Measurements from ENCODE around the gene IFI44.

IFI44 gene

DNA sequence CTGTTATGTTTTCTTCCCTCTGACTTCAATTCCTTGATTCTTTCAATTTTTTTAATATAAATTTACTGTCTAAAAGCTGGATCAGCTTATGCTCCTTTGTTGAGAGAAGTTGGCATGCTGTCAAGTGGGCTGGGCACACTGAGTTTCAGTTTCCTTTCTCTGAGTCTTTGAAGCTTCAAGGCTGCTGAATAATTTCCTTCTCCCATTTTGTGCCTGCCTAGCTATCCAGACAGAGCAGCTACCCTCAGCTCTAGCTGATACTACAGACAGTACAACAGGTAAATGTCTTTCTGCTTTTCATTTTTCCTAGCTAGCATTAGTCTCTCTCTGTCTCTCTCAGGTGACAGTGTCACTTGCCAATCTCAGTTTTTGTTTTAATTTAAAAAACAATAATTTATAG is at the start of gene IFI44:
Gene IFI44, plus strand, starts transcription at position 204 of the 400 bp plus-strand sequence. CDS start 365 bp downstream, outside the sequence.
- Histone ChIP-seq H3K4me3 (no peak within 1 kb of the TSS), H3K36me3 (replicated peaks) (no peaks in the 10 kb centered on the region), H3K9me3 (no peaks in the 10 kb centered on the region), H3K4me1 (no peaks in the 10 kb centered on the region), H3K27me3 (ENCODE audit: low read depth) (peaks cover 7% of the 10 kb centered on the region; the same call in 1 of the 2 replicates)
- in situ Hi-C loops (cut with MboI; ENCODE audit: low sequenced_read_pairs), result no loop called here
- DNase-seq (ENCODE audit: low spot score in 2 of 2), result no peak

DNA sequence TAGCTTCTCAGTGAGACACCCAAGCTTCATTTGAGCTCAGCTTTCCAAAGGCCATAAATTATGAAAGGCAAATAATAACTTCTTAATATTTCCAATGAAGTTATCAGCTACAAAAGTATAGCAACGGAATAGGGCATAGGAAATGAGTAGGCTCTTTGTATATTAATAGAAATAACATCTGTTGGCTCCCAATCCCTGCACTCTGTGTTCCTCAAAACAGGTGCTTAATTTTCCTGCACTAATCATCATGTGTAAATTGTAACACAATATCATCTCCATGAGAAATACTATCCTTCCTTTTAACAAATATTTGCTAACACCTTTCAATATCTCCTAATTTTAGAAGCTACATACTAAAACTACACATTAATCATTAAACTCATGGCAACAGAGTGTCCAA is 48.6 kb upstream of the IFI44 start:
- in situ Hi-C loops (cut with MboI; ENCODE audit: low sequenced_read_pairs), result loop anchor here (10.0 kb wide), 1 partner anchor 466 kb away; no protein-coding TSS in a partner anchor
- Histone ChIP-seq H3K4me1 (no peaks in the 10 kb centered on the region), H3K9me3 (no peaks in the 10 kb centered on the region), H3K36me3 (replicated peaks) (no peaks in the 10 kb centered on the region), H3K27me3 (ENCODE audit: low read depth) (no peaks in the 10 kb centered on the region), H3K4me3 (no peak overlapping the region)
- no peak for DNase-seq (ENCODE audit: low spot score in 2 of 2)

DNA sequence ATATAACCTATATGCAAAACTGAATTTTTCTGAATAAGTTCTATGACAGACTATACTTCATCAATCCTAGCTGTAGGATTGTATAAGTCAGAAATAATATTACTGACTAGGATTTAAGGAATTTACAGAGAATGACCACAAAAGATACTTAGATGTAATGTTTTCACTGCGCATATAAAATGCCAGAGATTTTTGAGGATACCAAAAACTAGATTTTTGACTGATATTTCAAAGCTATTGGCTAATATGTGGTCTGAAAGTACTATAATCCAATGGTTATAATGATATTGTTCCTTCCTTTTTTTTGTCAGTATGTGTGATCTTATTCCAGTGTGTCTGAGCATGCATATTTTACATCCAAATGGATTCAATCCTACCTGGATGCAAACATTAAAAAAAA is 46.4 kb upstream of the IFI44 start:
- no peak for DNase-seq (ENCODE audit: low spot score in 2 of 2)
- Histone ChIP-seq H3K9me3 (no peaks in the 10 kb centered on the region), H3K36me3 (replicated peaks) (no peaks in the 10 kb centered on the region), H3K27me3 (ENCODE audit: low read depth) (no peaks in the 10 kb centered on the region), H3K4me1 (no peaks in the 10 kb centered on the region), H3K4me3 (no peak overlapping the region)
- in situ Hi-C loops (cut with MboI; ENCODE audit: low sequenced_read_pairs), result loop anchor here (10.0 kb wide), 1 partner anchor 468 kb away; no protein-coding TSS in a partner anchor

GRCh38 chr1:78604643-78605042 is 45.0 kb upstream of the IFI44 start:
- Histone ChIP-seq H3K27me3 (ENCODE audit: low read depth) (no peaks in the 10 kb centered on the region), H3K36me3 (replicated peaks) (no peaks in the 10 kb centered on the region), H3K4me3 (no peak overlapping the region), H3K4me1 (no peaks in the 10 kb centered on the region), H3K9me3 (no peaks in the 10 kb centered on the region)
- in situ Hi-C loops (cut with MboI; ENCODE audit: low sequenced_read_pairs), result loop anchor here (10.0 kb wide), 1 partner anchor 470 kb away; no protein-coding TSS in a partner anchor
- no peak for DNase-seq (ENCODE audit: low spot score in 2 of 2)

DNA sequence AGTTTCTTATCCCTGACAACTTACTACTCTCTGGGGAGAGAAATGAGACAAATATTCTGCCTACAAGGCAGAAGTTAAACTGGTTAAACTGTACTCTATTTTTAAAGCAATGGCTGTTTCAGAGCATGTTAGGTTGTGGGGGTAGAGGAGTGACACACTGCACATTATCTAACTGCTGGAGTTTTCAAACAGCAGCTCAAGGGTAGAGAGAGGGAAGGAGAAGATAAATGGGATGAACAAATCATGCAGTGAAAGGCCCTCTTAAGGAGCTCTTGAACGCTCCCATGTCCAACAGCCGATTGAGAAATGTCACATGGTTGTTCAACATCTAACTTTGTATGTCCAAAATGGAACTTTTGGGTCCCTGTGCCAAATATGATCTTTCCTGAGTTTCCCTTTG is 43.4 kb upstream of the IFI44 start:
- Histone ChIP-seq H3K27me3 (ENCODE audit: low read depth) (no peaks in the 10 kb centered on the region), H3K36me3 (replicated peaks) (no peaks in the 10 kb centered on the region), H3K9me3 (no peaks in the 10 kb centered on the region), H3K4me3 (no peak overlapping the region), H3K4me1 (no peaks in the 10 kb centered on the region)
- in situ Hi-C loops (cut with MboI; ENCODE audit: low sequenced_read_pairs), result loop anchor here (10.0 kb wide), 1 partner anchor 471 kb away; no protein-coding TSS in a partner anchor
- no peak for DNase-seq (ENCODE audit: low spot score in 2 of 2)

DNA sequence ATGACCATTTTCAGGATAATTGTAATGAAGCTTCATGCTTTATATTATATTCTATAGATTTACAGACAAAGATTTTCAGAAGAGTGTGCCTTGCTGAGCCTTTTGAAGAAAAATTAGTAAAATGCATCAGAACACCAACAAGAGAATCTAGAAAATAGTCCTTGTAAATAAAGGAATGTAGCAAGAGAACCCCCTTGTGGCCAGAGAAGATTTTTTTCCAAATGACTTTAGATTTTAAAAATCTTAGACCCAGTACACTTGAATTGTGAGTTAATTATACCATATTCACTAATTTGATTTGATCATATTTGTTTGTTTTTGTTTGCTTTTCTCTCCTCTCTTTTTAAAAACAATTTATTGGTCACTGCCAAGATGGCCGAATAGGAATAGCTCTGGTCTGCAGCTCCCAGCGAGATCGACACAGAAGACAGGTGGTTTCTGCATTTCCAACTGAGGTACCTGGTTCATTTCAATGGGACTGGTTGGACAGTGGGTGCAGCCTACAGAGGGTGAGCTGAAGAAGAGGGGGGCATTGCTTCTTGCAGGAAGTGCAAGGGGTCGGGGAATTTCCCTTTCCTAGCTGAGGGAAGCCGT is 42.2 kb upstream of the IFI44 start:
- in situ Hi-C loops (cut with MboI; ENCODE audit: low sequenced_read_pairs), result loop anchor here (10.0 kb wide), 1 partner anchor 473 kb away; no protein-coding TSS in a partner anchor
- Histone ChIP-seq H3K27me3 (ENCODE audit: low read depth) (no peaks in the 10 kb centered on the region), H3K4me1 (no peaks in the 10 kb centered on the region), H3K9me3 (no peaks in the 10 kb centered on the region), H3K4me3 (no peak overlapping the region), H3K36me3 (replicated peaks) (no peaks in the 10 kb centered on the region)
- no peak for DNase-seq (ENCODE audit: low spot score in 2 of 2)

DNA sequence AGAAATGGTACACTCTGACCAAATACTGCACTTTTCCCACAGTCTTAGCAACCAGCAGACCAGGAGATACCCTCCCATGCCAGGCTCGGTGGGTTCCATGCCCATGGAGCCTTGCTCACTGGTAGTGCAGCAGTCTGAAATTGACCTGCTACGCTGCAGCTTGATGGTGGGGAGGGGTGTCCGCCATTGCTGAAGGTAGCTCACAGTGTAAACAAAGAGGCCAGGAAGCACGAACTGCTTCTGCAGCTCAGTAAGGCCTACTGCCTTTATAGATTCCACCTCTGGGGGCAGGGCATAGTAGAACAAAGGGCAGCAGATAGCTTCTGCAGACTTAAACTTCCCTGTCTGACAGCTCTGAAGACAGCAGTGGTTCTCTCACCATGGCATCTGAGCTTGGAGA is 41.7 kb upstream of the IFI44 start:
- Histone ChIP-seq H3K4me3 (no peak overlapping the region), H3K27me3 (ENCODE audit: low read depth) (no peaks in the 10 kb centered on the region), H3K36me3 (replicated peaks) (no peaks in the 10 kb centered on the region), H3K9me3 (no peaks in the 10 kb centered on the region), H3K4me1 (no peaks in the 10 kb centered on the region)
- no peak for DNase-seq (ENCODE audit: low spot score in 2 of 2)
- in situ Hi-C loops (cut with MboI; ENCODE audit: low sequenced_read_pairs), result loop anchor here (10.0 kb wide), 1 partner anchor 473 kb away; no protein-coding TSS in a partner anchor

DNA sequence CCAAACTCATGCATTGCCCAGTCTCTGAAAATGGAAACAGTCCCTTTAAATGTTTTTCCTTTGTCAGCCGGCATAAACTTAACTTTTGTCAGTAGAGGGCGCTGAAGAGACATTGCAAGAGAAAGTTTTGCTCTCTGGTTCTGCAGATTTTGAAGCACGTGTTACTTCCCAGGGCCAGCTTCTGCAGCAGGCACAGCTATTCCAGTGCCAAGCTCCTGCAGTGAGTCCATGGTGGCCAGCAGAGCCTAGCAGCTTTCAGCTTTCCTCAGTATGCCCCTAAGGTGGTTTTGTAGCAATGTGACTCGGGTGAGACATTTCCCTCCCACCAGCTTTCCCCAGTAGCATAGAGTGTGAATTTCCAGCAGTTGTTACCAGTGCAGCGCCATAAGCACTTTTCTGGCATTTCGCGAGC is 32.0 kb upstream of the IFI44 start:
- H3K9me3 ChIP-seq, result no peaks in the 10 kb centered on the region
- H3K36me3 ChIP-seq (replicated peaks), result no peaks in the 10 kb centered on the region
- no peak overlapping the region for H3K4me3 ChIP-seq
- in situ Hi-C loops (cut with MboI; ENCODE audit: low sequenced_read_pairs), result no loop called here
- peak; percentile 61 to 68 for DNase-seq (ENCODE audit: low spot score in 2 of 2)
- no peaks in the 10 kb centered on the region for H3K27me3 ChIP-seq (ENCODE audit: low read depth)
- H3K4me1 ChIP-seq, result no peaks in the 10 kb centered on the region

DNA sequence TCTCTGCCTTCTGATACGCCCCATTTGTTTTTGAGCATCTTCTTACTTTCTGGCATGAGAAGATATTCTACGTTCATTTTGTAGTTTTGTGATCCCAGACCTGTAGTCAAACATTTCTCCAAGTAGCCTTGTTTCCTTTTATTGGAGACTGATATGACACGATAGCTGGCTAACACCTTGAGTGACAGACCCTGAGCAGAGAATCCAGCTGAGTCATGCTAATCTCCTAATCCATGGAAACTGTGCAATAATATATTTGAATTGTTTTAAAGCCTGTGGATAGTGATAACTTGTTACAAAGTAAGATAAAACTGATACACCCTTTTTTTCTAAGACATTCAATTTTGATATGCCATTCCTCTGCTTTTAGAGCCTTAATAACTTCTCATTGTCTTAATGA is 30.6 kb upstream of the IFI44 start:
- H3K4me1 ChIP-seq, result no peaks in the 10 kb centered on the region
- H3K36me3 ChIP-seq (replicated peaks), result no peaks in the 10 kb centered on the region
- DNase-seq (ENCODE audit: low spot score in 2 of 2), result no peak
- H3K9me3 ChIP-seq, result no peaks in the 10 kb centered on the region
- no peak overlapping the region for H3K4me3 ChIP-seq
- H3K27me3 ChIP-seq (ENCODE audit: low read depth), result no peaks in the 10 kb centered on the region
- in situ Hi-C loops (cut with MboI; ENCODE audit: low sequenced_read_pairs), result no loop called here

GRCh38 chr1:78619446-78619802 is 30.2 kb upstream of the IFI44 start:
- Histone ChIP-seq H3K27me3 (ENCODE audit: low read depth) (no peaks in the 10 kb centered on the region), H3K9me3 (no peaks in the 10 kb centered on the region), H3K4me3 (no peak overlapping the region), H3K36me3 (replicated peaks) (no peaks in the 10 kb centered on the region), H3K4me1 (no peaks in the 10 kb centered on the region)
- no peak for DNase-seq (ENCODE audit: low spot score in 2 of 2)
- in situ Hi-C loops (cut with MboI; ENCODE audit: low sequenced_read_pairs), result no loop called here

DNA sequence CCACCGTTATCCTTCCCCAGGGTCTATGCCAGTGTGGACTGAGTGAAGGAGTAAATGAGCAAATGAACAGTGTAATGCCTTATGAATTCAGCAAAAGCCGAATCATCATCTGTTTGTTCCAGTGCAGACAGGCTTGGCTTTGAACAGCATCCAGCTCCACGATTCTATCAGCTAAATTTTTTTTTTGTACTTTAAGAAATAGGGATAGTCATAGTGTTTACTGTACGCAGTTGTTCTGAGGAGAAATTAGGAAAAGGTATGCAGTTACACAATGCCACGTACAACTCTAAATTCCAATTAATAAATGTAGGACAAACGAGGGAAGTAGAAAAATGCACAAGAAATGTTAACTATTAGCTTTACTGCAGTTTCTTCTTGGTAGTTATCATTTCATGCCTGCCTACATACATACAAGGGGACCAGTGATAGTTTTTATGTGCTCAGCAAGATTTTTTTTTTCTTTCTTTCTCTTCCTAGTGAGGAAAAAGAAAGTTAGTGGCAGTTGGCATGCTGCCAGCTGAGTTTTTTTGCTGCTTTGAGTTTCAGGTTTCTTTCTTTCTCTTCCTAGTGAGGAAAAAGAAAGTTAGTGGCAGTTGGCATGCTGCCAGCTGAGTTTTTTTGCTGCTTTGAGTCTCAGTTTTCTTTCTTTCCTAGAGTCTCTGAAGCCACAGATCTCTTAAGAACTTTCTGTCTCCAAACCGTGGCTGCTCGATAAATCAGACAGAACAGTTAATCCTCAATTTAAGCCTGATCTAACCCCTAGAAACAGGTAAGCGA is 29.6 kb upstream of the IFI44 start, which contains the start of gene IFI44L:
Gene IFI44L, plus strand, starts transcription at position 646 of the 777 bp plus-strand sequence. CDS start 7,468 bp downstream, outside the sequence.
- in situ Hi-C loops (cut with MboI; ENCODE audit: low sequenced_read_pairs), result no loop called here
- Histone ChIP-seq H3K27me3 (ENCODE audit: low read depth) (no peaks in the 10 kb centered on the region), H3K36me3 (replicated peaks) (no peaks in the 10 kb centered on the region), H3K4me1 (no peaks in the 10 kb centered on the region), H3K9me3 (no peaks in the 10 kb centered on the region), H3K4me3 (no peak within 1 kb of the TSS)
- no peak for DNase-seq (ENCODE audit: low spot score in 2 of 2)

- Histone ChIP-seq H3K4me1 (no peaks in the 10 kb centered on the region), H3K36me3 (replicated peaks) (no peaks in the 10 kb centered on the region), H3K4me3 (no peak overlapping the region), H3K9me3 (no peaks in the 10 kb centered on the region), H3K27me3 (ENCODE audit: low read depth) (no peaks in the 10 kb centered on the region)
- no peak for DNase-seq (ENCODE audit: low spot score in 2 of 2)
- in situ Hi-C loops (cut with MboI; ENCODE audit: low sequenced_read_pairs), result no loop called here
Observed at GRCh38 chr1:78620666-78621065, 29.0 kb upstream of the IFI44 start.

- H3K27me3 ChIP-seq (ENCODE audit: low read depth), result no peaks in the 10 kb centered on the region
- DNase-seq (ENCODE audit: low spot score in 2 of 2), result no peak
- H3K36me3 ChIP-seq (replicated peaks), result no peaks in the 10 kb centered on the region
- in situ Hi-C loops (cut with MboI; ENCODE audit: low sequenced_read_pairs), result no loop called here
- no peak overlapping the region for H3K4me3 ChIP-seq
- no peaks in the 10 kb centered on the region for H3K4me1 ChIP-seq
- H3K9me3 ChIP-seq, result no peaks in the 10 kb centered on the region
Observed at GRCh38 chr1:78622548-78622947, 27.1 kb upstream of the IFI44 start.

GRCh38 chr1:78624035-78624434 is 25.6 kb upstream of the IFI44 start:
- in situ Hi-C loops (cut with MboI; ENCODE audit: low sequenced_read_pairs), result no loop called here
- Histone ChIP-seq H3K4me1 (no peaks in the 10 kb centered on the region), H3K4me3 (no peak overlapping the region), H3K36me3 (replicated peaks) (no peaks in the 10 kb centered on the region), H3K27me3 (ENCODE audit: low read depth) (no peaks in the 10 kb centered on the region), H3K9me3 (no peaks in the 10 kb centered on the region)
- DNase-seq (ENCODE audit: low spot score in 2 of 2), result no peak

Measured in HAP-1 (cell line).